C4-2B (cell line): Measurements from ENCODE around the gene LTO1.
A peak's percentile ranks its signal among the peaks of the same experiment; 100 is the strongest.

ENCODE experiments used
- H3K27ac ChIP-seq: fragments of 450-650 bp; 2 replicates; pipeline ENCODE4 v1.5.1; 2017
- CTCF ChIP-seq: fragments of 450-650 bp; conservative IDR thresholded peaks from 2 replicates; pipeline ENCODE4 v1.5.1; 2017; ENCODE audit warnings: mild to moderate bottlenecking
- ZFX ChIP-seq: fragments of 450-650 bp; IDR thresholded peaks from 2 replicates; pipeline ENCODE4 v1.6.1; 2017

LTO1 gene, protein sequence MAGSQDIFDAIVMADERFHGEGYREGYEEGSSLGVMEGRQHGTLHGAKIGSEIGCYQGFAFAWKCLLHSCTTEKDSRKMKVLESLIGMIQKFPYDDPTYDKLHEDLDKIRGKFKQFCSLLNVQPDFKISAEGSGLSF

GRCh38 chr11:69674886-69675714 lies at the start of gene LTO1:
Gene LTO1 (minus strand): TSS chr11:69675353. CDS start chr11:69675239, 114 bp downstream.
- TF ChIP-seq CTCF (no peak), ZFX (peak; percentile 90; the same call in 1 of the 2 replicates)
- peak within 1 kb of the TSS; percentile 82 for H3K27ac ChIP-seq

GRCh38 chr11:69721745-69722144 lies 46.6 kb upstream of the LTO1 start:
- no peak overlapping the region for H3K27ac ChIP-seq

GRCh38 chr11:69721106-69721505 lies 46.0 kb upstream of the LTO1 start:
- TF ChIP-seq ZFX (no peak), CTCF (no peak)
- H3K27ac ChIP-seq = no peak overlapping the region

More at GRCh38 chr11:69721745-69722144, 46.6 kb upstream of the LTO1 start:
- TF ChIP-seq ZFX (no peak), CTCF (no peak; the same call in 1 of the 2 replicates)

DNA sequence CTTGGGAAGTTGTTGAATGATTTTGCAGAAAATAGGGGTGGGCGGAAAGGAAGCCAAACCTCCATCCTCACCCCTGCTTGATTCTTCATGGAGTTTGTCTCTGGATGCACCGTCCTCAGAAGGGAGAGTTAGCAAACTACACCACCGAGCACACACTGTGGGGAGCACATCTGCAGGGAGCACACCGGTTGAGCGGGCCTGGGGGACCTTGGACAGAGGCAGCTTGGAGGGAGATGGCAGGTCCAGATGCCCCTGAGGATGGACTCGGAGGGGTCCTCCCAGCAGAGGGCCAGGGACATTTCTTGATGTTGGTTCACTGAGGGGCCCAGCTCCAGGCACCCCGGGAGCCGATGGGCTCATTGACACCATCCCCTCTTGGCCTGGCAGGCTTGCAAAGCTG lies 43.8 kb upstream of the LTO1 start:
- TF ChIP-seq CTCF (no peak), ZFX (no peak)
- no peak overlapping the region for H3K27ac ChIP-seq

DNA sequence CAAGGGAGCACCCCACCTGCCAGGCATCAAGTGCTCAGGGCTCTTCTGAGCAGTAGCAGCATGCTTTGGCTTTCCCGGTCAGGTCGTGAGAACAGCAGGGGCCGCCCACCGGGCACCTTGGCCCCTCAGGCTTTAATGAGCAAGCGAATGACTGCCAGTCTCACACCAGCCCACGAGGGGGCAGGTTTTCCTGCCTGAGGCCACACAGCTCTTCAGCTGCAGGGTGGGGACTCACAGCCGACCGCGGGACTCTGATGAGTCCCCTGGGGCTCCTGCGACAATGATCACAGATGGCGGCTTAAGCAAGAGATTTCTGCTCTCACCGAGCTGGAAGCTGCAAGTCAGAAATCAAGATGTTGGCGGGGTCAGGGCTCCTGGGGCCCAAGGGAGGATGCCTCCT lies 43.0 kb upstream of the LTO1 start:
- H3K27ac ChIP-seq = no peak overlapping the region
- TF ChIP-seq CTCF (peak; percentile 69), ZFX (no peak)

GRCh38 chr11:69716891-69717747 lies 42.0 kb upstream of the LTO1 start:
- TF ChIP-seq ZFX (no peak), CTCF (no peak)
- no peak overlapping the region for H3K27ac ChIP-seq
